ENCODE results near the gene DPP7.
"Not testable (repeated sequence)": the region's sequence is repeated elsewhere in the genome, so short reads cannot be mapped to it uniquely, and the experiment has no call there.

The DPP7 gene

GRCh38 chr9:137147091-137147792 lies 32.7 kb upstream of the DPP7 start:
- DNase-seq, result no peak

GRCh38 chr9:137146527-137146918 lies 32.0 kb upstream of the DPP7 start:
- no peak for DNase-seq

- no peak for DNase-seq
Observed at GRCh38 chr9:137145731-137146526, 31.4 kb upstream of the DPP7 start.

- no peak for DNase-seq
Observed at GRCh38 chr9:137143459-137143858, 28.9 kb upstream of the DPP7 start.

- DNase-seq, result no peak
Observed at GRCh38 chr9:137141976-137142936, 27.7 kb upstream of the DPP7 start.

GRCh38 chr9:137141050-137141810 lies 26.7 kb upstream of the DPP7 start:
- no peak for DNase-seq

- DNase-seq, result no peak
Observed at GRCh38 chr9:137140151-137141012, 25.8 kb upstream of the DPP7 start.

- DNase-seq, result no peak
Observed at GRCh38 chr9:137139468-137140150, 25.1 kb upstream of the DPP7 start.

GRCh38 chr9:137138722-137139467 lies 24.4 kb upstream of the DPP7 start, which contains the start of gene GRIN1:
Gene GRIN1 (plus strand): TSS chr9:137139154. CDS start chr9:137139487, 333 bp downstream.
- DNase-seq, result no peak

- no peak for DNase-seq
Observed at GRCh38 chr9:137138058-137138721, 23.7 kb upstream of the DPP7 start.

GRCh38 chr9:137136881-137137607 lies 22.5 kb upstream of the DPP7 start:
- DNase-seq, result no peak

- DNase-seq, result no peak
Observed at GRCh38 chr9:137136261-137136880, 21.8 kb upstream of the DPP7 start.

- not testable (repeated sequence) for DNase-seq
Observed at GRCh38 chr9:137135154-137135553, 20.6 kb upstream of the DPP7 start.

GRCh38 chr9:137134191-137134590 lies 19.7 kb upstream of the DPP7 start:
- DNase-seq, result no peak

- DNase-seq, result no peak
Observed at GRCh38 chr9:137130176-137130755, 15.7 kb upstream of the DPP7 start.

- peak; percentile 95 for DNase-seq
Observed at GRCh38 chr9:137129456-137130175, 15.1 kb upstream of the DPP7 start.

- peak; percentile 70 for DNase-seq
Observed at GRCh38 chr9:137128862-137129455, 14.4 kb upstream of the DPP7 start.

Data from activated CD8-positive, alpha-beta memory T cell treated with anti-CD3 and anti-CD28 coated beads for 24 hours (primary cell).